UCSD-AML1 (cell line): ENCODE data around the gene SMIM7.
A peak's percentile ranks its signal among the peaks of the same experiment; 100 is the strongest.
"Not testable (repeated sequence)": the region's sequence is repeated elsewhere in the genome, so short reads cannot be mapped to it uniquely, and the experiment has no call there.

Experiments used
- DNase-seq: peaks from one replicate; lab custom pipeline; 2025; ENCODE audit not compliant: unreplicated experiment; lab: John Stamatoyannopoulos, UW

Gene SMIM7

GRCh38 chr19:16659832-16660708, at the start of gene SMIM7:
Gene SMIM7, minus strand, starts transcription at chr19:16660144. Its CDS starts 34 bp downstream, at chr19:16660110.
- peak; percentile 99 for DNase-seq

DNA sequence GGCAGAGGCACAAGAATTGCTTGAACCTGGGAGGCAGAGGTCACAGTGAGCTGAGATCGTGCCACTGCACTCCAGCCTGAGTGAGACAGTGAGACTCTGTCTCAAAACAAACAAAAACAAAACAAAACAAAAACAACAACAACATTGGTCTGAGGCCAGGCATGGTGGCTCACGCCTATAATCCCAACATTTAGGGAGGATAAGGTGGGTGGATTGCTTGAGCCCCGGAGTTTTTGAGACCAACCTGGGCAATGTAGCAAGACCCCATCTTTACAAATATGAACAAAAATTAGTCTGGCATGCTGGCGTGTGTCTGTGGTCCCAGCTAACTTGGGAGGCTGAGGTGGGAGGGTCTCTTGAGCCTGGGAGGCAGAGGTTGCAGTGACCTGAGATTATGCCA, 43.7 kb upstream of the SMIM7 start:
- no peak for DNase-seq

- peak; percentile 12 for DNase-seq
Measured at GRCh38 chr19:16702123-16702522, 42.2 kb upstream of the SMIM7 start.

GRCh38 chr19:16698914-16699313, 39.0 kb upstream of the SMIM7 start:
- no peak for DNase-seq

DNA sequence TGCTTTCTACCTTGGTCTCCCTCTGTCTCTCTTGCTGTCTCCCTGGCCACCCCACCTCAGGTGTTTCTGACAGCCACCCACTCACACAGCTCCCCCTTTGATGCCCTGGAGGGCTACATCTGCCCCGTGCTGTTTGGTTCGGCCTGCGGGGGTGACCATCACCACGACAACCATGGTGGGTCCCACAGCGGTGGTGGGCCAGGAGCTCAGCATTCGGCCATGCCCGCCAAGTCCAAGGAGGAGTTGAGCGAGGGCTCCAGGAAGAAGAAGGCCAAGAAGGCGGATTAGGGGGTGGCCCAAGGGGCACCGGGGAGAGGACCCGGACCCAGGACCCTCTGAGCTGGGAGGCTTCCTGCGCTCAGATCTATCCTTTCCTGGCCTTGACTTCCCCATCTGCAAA, 28.1 kb upstream of the SMIM7 start:
- no peak for DNase-seq

DNA sequence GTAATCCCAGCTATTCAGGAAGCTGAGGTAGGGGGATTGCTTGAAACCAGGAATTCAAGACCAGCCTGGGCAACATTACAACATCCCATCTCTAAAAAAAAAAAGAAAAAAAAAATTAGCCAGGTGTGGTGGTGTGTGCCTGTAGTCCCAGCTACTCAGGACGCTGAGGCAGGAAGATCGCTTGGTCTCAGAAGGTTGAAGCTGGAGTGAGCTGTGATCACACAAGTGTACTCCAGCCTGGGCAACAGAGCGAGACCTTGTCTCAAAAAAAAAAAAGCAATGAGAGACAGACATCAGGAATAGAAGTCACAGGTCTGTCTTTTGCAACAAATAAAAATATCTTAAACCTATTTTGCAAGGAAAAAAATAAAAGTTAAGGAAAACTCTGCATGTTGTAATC, 24.3 kb upstream of the SMIM7 start:
- no peak for DNase-seq

- DNase-seq = no peak
Measured at GRCh38 chr19:16682539-16682938, 22.6 kb upstream of the SMIM7 start.

- DNase-seq = no peak
Measured at GRCh38 chr19:16679811-16680210, 19.9 kb upstream of the SMIM7 start.

DNA sequence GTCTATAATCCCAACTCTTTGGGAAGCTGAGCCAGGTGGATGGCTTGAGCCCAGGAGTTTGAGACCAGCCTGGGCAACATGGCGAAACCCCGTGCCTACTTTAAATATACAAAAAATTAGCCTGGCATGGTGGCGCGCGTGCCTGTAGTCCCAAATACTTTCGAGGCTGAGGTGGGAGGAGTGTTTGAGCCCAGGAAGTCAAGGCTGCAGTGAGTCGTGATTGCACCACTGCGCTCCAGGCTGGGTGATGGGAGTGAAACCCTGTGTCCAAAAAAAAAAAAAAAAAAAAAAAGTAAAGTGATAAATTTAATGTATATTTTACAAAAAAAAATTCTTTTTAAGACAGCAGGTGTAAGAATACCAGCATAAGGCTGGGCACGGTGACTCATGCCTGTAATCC, 18.6 kb upstream of the SMIM7 start:
- no peak for DNase-seq

DNA sequence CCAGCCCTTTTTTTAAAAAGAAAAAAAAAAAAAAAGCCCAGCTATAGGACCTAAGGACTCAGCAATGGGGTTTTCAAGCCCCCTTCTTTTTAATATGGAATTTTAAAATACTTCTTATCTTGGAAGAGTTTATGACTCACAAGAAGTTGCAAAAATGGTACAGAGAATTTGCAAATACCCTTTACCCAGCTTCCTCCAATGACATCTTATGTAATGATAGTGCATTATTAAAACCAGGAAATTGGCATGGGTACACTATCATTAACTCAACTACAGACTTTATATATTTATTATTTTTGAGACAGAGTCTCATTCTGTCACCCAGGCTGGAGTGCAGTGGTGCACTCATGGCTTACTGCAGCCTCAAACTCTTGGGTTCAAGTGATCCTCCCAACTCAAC, 17.1 kb upstream of the SMIM7 start:
- DNase-seq = no peak

DNA sequence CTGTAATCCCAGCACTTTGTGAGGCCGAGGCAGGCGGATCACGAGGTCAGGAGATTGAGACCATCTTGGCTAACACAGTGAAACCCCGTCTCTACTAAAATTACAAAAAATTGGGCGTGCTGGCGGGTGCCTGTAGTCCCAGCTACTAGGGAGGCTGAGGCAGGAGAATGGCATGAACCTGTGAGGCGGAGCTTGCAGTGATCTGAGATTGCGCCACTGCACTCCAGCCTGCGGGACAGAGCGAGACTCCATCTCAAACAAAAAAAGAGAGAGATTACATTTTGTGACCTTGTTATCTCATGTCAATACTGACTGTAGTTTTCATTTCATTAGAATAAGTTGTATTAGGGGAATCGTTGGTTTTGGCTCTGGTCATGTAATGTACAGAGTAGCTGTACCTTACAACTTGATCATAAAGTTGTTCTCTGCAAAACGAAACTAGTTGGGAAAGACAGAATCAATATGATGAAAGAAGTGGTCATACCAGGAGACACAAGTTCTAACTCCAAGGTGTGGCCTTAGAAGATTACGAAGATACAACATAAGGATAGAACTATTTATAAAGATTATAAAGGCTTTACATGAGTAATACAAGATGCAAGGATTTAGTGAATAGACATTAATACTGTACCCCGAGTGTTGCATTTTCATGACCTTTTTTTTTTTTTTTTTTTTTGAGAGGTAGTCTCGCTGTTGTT, 16.3 kb upstream of the SMIM7 start:
- no peak for DNase-seq

- DNase-seq = not testable (repeated sequence)
Measured at GRCh38 chr19:16673839-16674238, 13.9 kb upstream of the SMIM7 start.

- no peak for DNase-seq
Measured at GRCh38 chr19:16673231-16673630, 13.3 kb upstream of the SMIM7 start.

DNA sequence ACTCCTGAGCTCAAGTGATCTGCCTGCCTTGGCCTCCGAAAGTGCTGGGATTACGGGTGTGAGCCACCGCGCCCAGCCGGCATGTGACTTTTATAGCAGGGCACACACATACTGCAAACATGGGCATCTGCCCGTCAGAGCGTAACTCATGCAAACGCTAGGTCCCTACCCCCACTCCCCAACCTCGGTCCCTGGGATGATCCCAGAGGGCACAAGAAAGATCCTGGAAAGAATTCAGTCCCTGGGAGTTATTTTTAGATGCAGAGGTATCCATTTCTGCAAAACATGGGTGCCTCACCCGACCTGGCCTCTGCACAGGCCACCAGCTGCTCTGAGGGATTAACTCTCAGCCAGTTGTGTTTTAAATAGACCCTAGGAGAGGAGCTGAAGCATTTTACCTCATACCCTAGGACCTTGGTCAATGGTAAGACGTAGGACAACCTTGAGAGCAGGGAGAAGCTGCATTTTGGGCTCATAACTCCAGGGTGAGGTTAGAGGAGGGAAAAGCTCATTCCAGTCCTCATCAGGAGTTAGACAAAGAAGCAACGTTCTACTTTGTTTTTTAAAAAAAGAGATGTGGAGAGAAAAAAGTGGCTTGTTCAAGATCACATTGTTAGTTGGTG, 11.8 kb upstream of the SMIM7 start:
- DNase-seq = no peak

- no peak for DNase-seq
Measured at GRCh38 chr19:16670291-16670690, 10.3 kb upstream of the SMIM7 start.

DNA sequence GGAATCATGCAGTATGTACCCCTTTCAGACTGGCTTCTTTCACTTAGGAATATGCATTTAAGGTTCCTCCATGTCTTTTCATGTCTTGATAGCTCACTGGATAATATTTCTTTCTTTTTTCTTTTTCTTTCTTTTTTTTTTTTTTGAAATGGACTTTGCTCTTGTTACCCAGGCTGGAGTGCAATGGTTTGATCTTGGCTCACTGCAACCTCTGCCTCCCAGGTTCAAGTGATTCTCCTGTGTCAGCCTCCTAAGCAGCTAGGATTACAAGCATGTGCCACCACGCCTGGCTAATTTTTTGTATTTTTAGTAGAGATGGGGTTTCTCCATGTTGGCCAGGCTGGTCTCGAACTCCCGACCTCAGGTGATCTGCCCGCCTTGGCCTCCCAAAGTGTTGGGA, 8.8 kb upstream of the SMIM7 start:
- DNase-seq = not testable (repeated sequence)

GRCh38 chr19:16668176-16668575, 8.2 kb upstream of the SMIM7 start:
- no peak for DNase-seq

- DNase-seq = no peak
Measured at GRCh38 chr19:16661480-16662034, 1.6 kb upstream of the SMIM7 start.

- DNase-seq = peak; percentile 26
Measured at GRCh38 chr19:16660763-16661479, 977 bp upstream of the SMIM7 start, which contains the start of gene TMEM38A. Gene TMEM38A, plus strand, starts transcription at chr19:16661139. Its CDS starts 79 bp downstream, at chr19:16661218.

- DNase-seq = no peak
Measured at GRCh38 chr19:16659464-16659831, 496 bp downstream of the SMIM7 start.

DNA sequence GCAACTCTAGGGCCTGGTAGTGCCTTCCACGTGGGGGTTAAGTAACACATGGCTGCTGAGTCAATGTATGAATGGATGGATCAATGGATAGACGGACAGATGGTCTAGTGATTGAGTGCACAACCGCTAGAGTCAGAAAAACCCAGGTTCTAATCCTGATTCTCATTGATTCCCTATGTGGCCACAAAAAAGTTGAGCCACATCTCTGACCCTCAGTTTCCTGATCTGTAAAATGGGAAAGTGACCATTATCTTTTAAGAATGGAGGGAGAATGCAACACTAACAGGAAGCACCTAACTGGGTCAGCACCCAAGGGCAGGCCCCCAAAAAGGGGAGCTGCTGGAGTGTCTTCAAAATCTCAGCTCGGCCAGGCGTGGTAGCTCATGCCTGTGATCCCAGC, 2.6 kb downstream of the SMIM7 start:
- no peak for DNase-seq
